Fibroblast of gingiva (primary cell): Measurements from ENCODE around the gene FIZ1.
"Not testable (repeated sequence)": the region's sequence is repeated elsewhere in the genome, so short reads cannot be mapped to it uniquely, and the experiment has no call there.

Experiments
- DNase-seq: peaks from one replicate; pipeline ENCODE4 v3.0.0-alpha.2; 2011; ENCODE audit warnings: low read depth

The FIZ1 gene

DNA sequence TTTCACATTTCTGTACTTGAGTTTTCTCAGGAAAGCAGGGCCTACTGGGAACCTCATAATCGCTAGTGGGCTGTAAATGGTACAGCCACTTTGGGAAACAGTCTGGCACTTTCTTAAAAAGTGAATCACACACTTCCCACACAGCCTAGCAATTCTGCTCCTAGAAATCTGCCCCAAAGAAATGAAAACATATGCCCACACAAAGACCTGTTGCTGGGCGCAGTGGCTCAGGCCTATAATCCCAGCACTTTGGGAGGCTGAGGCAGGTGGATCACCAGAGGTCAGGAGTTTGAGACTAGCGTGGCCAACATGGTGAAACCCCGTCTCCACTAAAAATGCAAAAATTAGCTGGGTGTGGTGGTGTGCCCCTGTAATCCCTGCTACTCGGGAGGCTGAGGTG is 29.8 kb downstream of the FIZ1 start:
- not testable (repeated sequence) for DNase-seq

DNA sequence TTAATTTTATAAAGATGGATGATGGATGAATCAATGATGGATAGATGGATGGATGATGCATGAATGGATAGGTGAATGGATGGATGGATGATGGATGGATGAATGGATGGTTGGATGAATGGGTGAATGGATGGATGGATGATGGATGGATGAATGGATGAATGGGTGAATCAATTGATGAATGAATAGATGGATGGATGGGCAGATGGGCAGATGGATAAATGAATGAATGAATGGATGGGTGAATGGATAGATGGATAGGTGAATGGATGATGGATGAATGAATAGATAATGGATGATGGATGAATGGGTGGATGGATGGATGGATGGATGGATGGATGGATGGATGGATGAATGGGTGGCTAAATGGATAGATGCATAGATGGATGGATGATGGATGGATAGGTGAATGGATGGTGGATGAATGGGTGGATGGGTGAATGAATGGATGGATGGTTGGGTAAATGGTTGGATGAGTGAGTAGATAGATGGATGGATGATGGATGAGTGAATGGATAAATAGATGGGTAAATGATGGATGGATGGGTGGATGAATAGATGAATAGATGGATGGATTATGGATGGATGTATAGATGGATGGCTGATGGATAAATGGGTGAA is 31.5 kb downstream of the FIZ1 start:
- no peak for DNase-seq

- DNase-seq = no peak
Observed at GRCh38 chr19:55566823-55567222, 32.5 kb downstream of the FIZ1 start.

- DNase-seq = no peak
Observed at GRCh38 chr19:55563261-55563690, 36.0 kb downstream of the FIZ1 start.

DNA sequence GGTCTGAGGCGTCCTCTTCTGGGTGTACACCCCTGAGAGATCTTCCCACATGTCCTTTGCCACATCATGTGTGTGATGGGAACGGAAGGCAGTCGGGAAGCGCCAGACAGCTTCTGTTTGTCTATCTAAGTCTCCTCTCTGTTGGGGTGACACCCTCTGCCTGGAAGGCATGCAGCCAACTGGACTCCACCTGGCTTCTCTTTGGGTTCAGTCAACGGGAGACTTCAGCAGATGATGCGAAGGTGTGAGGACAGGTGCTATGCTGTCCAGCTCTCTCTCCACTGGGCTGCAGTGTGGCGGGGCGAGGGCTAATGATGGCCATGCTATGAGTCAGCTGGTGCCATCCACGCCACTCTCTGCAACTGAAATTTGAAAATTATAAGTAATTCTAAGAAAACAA is 39.6 kb downstream of the FIZ1 start:
- DNase-seq = no peak

GRCh38 chr19:55554741-55555152 is 44.6 kb downstream of the FIZ1 start:
- no peak for DNase-seq

- no peak for DNase-seq
Observed at GRCh38 chr19:55554302-55554701, 45.0 kb downstream of the FIZ1 start.

DNA sequence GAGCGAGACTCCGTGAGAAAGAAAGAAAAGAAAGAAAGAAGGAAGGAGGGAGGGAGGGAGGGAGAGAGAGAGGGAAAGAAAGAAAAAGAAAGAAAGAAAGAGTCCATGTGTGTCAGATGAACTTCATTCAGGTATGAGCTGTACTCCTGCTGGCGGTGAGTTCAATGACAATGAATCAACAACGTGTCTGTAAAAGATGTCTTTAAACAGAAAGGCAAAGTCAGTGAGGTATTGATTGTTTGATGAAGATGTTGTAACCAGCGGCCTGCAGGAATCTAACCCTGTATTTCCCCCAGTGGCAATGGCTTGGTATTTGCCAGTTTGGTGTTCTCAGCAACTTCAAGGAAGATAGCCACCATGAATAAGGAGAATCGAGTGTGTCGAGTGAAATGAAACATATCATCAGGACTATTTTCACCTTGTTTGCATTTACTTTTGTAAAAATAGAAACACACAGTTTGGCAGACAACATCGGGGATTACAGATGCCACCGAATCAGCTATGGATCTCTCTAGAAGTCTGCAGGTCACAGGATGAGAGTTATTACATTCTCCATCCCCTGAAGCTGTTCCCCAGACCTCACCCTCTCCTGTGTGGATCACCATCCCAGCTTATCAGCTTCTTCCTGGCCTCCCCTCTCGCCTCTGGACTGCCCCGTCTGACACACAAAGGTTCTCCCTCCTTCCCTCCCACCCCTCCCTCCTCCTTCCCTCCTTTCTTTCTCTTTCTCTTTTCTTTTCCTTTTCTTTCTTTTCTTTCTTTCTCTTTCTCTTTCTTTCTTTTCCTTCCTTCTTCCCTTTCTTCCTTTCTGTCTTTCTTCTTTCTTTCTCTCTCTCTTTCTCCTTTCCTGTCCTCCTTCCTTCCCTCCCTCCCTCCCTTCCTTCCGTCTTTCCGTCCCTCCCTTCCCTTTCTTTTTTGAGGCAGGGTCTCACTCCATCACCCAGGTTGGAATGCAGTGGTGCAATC is 45.8 kb downstream of the FIZ1 start:
- DNase-seq = no peak

GRCh38 chr19:55552620-55553019 is 46.7 kb downstream of the FIZ1 start:
- DNase-seq = peak; percentile 86

DNA sequence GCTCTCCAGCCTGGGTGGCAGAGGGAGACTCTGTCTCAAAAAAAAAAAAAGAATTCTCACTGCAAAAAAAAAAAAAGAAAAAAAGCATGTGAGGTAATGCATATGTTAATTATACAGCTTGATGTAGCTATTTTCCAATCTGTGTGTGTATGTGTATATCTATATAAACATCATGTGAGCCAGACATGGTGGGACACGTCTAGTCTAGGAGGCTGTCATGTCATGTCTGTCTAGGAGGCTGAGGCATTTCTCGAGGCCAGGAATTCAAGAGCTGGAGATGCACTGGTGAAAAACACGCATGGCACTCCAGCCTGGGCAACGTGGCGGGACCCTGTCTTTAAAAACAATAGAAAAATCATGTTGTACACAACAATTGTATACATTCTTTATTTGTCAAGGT is 47.1 kb downstream of the FIZ1 start:
- no peak for DNase-seq

DNA sequence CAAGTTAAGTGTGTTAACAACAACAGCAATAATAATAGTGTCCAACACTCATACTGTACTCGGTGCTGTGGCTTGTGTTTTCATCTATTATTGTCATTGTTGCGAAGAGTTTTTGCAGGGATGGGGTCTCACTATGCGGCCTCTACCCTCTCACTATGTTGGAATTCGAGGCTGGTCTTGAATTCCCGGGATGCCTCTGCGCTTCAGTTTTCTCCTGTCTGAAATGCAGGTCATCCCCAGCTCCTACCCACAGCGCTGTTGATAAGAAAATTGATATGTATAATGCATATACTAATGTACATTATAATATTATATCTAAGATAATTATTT is 49.0 kb downstream of the FIZ1 start:
- DNase-seq = no peak

GRCh38 chr19:55549500-55550320 is 49.6 kb downstream of the FIZ1 start:
- DNase-seq = peak; percentile 93

DNA sequence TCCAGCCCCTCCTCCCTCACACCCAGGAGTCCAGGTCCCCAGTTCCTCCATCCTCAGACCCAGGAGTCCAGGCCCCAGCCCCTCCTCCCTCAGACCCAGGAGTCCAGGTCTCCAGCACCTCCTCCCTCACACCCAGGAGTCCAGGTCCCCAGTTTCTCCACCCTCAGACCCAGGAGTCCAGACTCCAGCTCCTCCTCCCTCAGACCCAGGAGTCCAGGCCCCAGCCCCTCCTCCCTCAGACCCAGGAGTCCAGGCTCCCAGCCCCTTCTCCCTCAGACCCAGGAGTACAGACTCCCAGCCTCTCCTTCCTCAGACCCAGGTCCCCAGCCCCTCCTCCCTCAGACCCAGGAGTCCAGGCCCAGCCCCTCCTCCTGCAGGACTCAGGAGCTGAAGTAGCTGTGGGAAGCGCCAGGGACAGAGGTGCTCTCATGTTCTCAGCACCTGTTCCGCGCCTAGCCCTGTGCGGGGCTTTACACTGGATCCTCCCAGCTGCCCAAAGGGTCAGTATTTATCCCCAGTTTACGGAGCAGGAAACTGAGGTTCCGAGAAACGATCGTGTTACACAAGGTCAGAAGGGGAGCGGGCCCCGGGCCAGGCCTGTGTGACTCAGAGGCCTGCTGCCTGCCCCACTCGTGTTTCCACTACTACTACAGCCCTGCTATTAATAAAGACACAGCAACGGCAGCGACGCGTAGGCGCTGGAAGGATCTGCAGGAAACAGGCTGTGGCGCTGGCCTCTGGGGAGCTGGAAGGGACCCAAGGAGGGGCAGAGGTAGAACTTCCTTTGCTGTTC is 52.3 kb downstream of the FIZ1 start:
- peak; percentile 93 for DNase-seq

- no peak for DNase-seq
Observed at GRCh38 chr19:55546011-55546410, 53.3 kb downstream of the FIZ1 start.

DNA sequence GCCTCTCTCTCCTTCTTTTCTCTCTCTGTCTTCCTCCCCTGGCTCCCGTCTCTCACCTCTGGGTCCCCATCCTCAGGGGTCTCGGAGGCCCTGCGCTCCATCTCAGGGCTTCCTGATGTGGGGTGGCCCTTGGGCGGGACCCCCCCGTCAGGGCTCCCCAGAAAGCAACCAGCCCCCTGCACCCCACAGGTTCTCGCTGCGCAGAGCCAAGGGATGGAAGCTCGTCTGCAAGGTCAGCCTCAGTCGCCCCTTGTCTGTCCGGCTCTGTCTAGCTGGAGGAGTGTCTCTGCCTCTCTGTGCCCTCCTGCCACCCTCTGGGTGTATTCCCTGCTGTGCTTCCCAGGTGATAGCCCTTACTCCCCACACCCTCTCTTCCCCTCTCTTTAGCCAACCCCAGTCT is 53.9 kb downstream of the FIZ1 start, which contains the start of gene SBK3:
Gene SBK3 (minus strand): TSS at position 101 of the 400 bp plus-strand sequence. CDS start 0 bp downstream, at position 101.
- DNase-seq = no peak

- DNase-seq = no peak
Observed at GRCh38 chr19:55544776-55545439, 54.4 kb downstream of the FIZ1 start.

DNA sequence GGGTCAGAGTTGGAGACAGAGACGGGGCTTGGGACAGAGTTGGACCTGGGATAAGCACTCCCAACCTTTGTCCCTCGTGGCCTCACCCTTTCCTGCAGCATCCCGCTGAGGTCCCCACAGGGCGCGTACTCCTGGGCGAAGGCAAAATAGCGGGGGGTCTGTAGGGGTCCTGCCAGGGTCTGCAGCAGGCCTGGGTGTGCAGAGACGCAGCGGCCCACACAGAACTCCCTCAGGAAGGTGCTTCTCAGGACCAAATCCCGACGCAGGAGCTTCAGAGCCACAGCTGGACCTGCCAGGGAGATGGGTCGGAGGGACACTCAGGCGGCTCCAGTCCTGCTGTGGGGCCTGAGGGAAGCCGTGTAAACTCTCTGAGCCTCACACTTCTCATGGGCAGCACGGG is 55.3 kb downstream of the FIZ1 start:
- no peak for DNase-seq

GRCh38 chr19:55543567-55543966 is 55.8 kb downstream of the FIZ1 start:
- DNase-seq = no peak

- no peak for DNase-seq
Observed at GRCh38 chr19:55542292-55542855, 56.9 kb downstream of the FIZ1 start.
